RWPE2 (cell line): ENCODE data around the gene KRT1.

Source experiments
- ATAC-seq: fragments of 200-7000 bp; cut with Tn5 transposase; 3 replicates; pipeline ENCODE4 v1.9.1; 2021; ENCODE audit warnings: low read depth
- DNase-seq: peaks from one replicate; pipeline ENCODE4 v3.0.0-alpha.2; 2020; ENCODE audit warnings: low spot score
- H3K27ac ChIP-seq: fragments of 450-650 bp; 2 replicates; pipeline ENCODE4 v1.5.1; 2017; ENCODE audit warnings: mild to moderate bottlenecking; ENCODE audit not compliant: poor library complexity, severe bottlenecking
- H3K27me3 ChIP-seq: fragments of 250-450 bp; sonication (Bioruptor Pico); 2 replicates; pipeline ENCODE4 v1.5.1; 2021; ENCODE audit warnings: mild to moderate bottlenecking, moderate library complexity; ENCODE audit not compliant: insufficient read depth, poor library complexity, severe bottlenecking
- H3K36me3 ChIP-seq: fragments of 250-450 bp; sonication (Bioruptor Pico); 2 replicates; pipeline ENCODE4 v1.5.1; 2020; ENCODE audit warnings: low read depth, mild to moderate bottlenecking, moderate library complexity
- H3K4me1 ChIP-seq: fragments of 250-450 bp; sonication (Bioruptor Pico); 2 replicates; pipeline ENCODE4 v1.5.1; 2021; ENCODE audit warnings: mild to moderate bottlenecking, moderate library complexity; ENCODE audit not compliant: insufficient read depth, poor library complexity, severe bottlenecking
- H3K4me3 ChIP-seq: fragments of 250-450 bp; sonication (Bioruptor Pico); 2 replicates; pipeline ENCODE4 v1.5.1; 2021; ENCODE audit warnings: mild to moderate bottlenecking, moderate library complexity; ENCODE audit not compliant: severe bottlenecking
- H3K9me3 ChIP-seq: fragments of 250-450 bp; sonication (Bioruptor Pico); 2 replicates; pipeline ENCODE4 v1.5.1; 2021; ENCODE audit warnings: mild to moderate bottlenecking, moderate library complexity; ENCODE audit not compliant: severe bottlenecking
- CTCF ChIP-seq: fragments of 450-650 bp; IDR thresholded peaks from one replicate; pipeline ENCODE4 v1.5.1; 2017; ENCODE audit warnings: mild to moderate bottlenecking, moderate library complexity; ENCODE audit not compliant: poor library complexity, severe bottlenecking

The KRT1 gene

DNA sequence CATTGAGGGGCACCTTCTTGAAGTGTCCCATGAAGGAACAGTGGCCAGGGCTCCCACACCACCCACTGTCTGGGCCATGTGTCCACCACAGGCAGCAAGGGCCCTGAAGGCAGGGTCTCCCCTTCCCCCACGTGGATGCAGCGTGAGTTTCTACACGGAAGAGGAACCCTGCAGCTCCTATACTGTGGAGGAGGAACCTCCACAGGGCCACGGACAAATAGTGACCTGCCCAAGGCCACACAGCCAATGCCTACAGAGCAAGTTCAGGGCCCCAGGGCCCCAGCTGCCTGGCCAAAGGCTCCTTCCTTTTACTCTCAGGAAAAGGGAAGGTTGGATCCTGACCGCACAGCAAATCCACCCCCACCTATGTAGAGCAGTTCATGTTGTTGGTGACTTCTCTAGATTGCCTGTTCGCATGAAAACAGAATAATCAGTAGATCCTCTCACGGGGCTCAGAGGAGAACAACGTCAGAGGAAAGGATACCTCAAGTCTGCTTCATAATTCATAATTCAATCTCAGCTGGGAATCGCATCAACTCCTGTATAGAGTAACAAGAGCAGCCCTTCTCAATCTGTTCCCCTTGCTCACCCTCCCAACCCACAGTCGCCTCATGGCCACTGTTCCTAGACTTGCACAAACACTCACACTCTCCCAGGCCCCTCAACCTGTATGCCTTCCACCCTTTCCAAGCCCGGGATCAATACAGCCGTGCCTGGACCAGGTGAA, 50.8 kb downstream of the KRT1 start:
- Histone ChIP-seq H3K9me3 (peaks cover 2% of the 10 kb centered on the region), H3K4me3 (no peak overlapping the region), H3K27ac (no peak overlapping the region), H3K4me1 (no peaks in the 10 kb centered on the region), H3K27me3 (no peaks in the 10 kb centered on the region), H3K36me3 (no peaks in the 10 kb centered on the region)
- DNase-seq (no peak), ATAC-seq (no peak)
- no peak for TF ChIP-seq CTCF

DNA sequence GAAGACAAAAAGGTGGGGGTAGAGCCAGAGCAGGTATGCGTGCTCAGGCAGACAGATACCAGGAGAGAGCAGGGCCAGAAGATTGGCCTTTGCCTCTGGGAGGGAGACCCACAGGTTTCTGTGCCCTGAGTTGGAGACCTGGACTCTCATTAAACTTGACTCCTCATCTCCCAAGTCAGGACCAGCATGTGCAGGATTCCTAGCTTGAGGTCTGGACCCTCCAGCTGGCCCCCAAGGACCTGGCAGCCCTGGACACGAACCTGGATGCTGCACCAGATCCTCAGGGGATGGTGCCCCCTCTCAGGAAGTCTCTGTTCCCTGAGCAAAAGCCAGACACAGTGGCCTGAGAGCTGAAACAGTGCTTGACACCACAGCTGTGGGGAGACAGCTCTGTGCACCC, 51.4 kb downstream of the KRT1 start:
- Histone ChIP-seq H3K4me1 (no peaks in the 10 kb centered on the region), H3K9me3 (peaks cover 6% of the 10 kb centered on the region), H3K4me3 (no peak overlapping the region), H3K27ac (no peak overlapping the region), H3K36me3 (no peaks in the 10 kb centered on the region), H3K27me3 (no peaks in the 10 kb centered on the region)
- ATAC-seq (no peak), DNase-seq (no peak)
- TF ChIP-seq CTCF, result no peak

DNA sequence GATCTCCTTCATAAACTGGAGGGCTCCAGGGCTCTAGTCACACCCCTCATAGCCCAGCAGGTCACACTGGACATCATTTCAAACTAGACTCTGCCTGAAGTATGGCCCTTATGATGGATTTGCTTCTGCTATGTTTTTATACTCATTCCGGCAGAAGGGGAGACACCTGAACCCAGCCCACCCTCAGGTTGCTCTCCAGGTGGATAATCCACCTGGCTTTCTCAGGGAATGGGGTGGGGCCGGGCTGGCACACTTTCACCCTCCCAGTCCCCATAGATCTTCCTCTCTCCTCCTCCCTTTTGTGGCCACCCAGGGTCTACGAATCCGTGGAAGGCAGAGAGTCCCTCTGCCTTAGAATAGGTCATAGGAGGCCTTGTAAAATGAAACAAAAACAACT, 52.1 kb downstream of the KRT1 start:
- no peaks in the 10 kb centered on the region for H3K27me3 ChIP-seq
- DNase-seq, result no peak

GRCh38 chr12:52627395-52628110, 52.7 kb downstream of the KRT1 start:
- H3K36me3 ChIP-seq, result no peaks in the 10 kb centered on the region
- no peak overlapping the region for H3K27ac ChIP-seq
- no peak for ATAC-seq
- no peak overlapping the region for H3K4me3 ChIP-seq
- H3K27me3 ChIP-seq, result no peaks in the 10 kb centered on the region
- H3K9me3 ChIP-seq, result peaks cover 7% of the 10 kb centered on the region
- no peak for DNase-seq
- no peak for TF ChIP-seq CTCF
- no peaks in the 10 kb centered on the region for H3K4me1 ChIP-seq

More for the DNA sequence above, 52.1 kb downstream of the KRT1 start:
- no peaks in the 10 kb centered on the region for H3K4me1 ChIP-seq
- no peak overlapping the region for H3K27ac ChIP-seq
- H3K36me3 ChIP-seq, result no peaks in the 10 kb centered on the region
- H3K9me3 ChIP-seq, result peaks cover 7% of the 10 kb centered on the region
- TF ChIP-seq CTCF, result no peak
- no peak for ATAC-seq
- no peak overlapping the region for H3K4me3 ChIP-seq
